GM21390 (cell line): ENCODE results near the gene SLC7A1.

Experiments used
- ATAC-seq: cut with Tn5 transposase; IDR thresholded peaks from one replicate; pipeline ENCODE4 v1.9.1; 2021; ENCODE audit not compliant: unreplicated experiment

SLC7A1 gene

GRCh38 chr13:29491248-29491647 is 104.2 kb downstream of the SLC7A1 start:
- ATAC-seq, result no peak

GRCh38 chr13:29490561-29490885 is 105.0 kb downstream of the SLC7A1 start:
- no peak for ATAC-seq

GRCh38 chr13:29489650-29490560 is 105.6 kb downstream of the SLC7A1 start:
- no peak for ATAC-seq

GRCh38 chr13:29487466-29488454 is 107.7 kb downstream of the SLC7A1 start:
- ATAC-seq, result no peak

GRCh38 chr13:29486551-29486950 is 108.9 kb downstream of the SLC7A1 start:
- no peak for ATAC-seq

- no peak for ATAC-seq
Measured at GRCh38 chr13:29484796-29485195, 110.7 kb downstream of the SLC7A1 start.

- no peak for ATAC-seq
Measured at GRCh38 chr13:29484236-29484635, 111.3 kb downstream of the SLC7A1 start.

GRCh38 chr13:29483623-29484022 is 111.9 kb downstream of the SLC7A1 start:
- no peak for ATAC-seq

GRCh38 chr13:29483211-29483610 is 112.3 kb downstream of the SLC7A1 start:
- ATAC-seq, result no peak

GRCh38 chr13:29482504-29482903 is 113.0 kb downstream of the SLC7A1 start:
- ATAC-seq, result no peak

- no peak for ATAC-seq
Measured at GRCh38 chr13:29481603-29482002, 113.9 kb downstream of the SLC7A1 start.

- ATAC-seq, result no peak
Measured at GRCh38 chr13:29480893-29481525, 114.5 kb downstream of the SLC7A1 start.

GRCh38 chr13:29479716-29480492 is 115.6 kb downstream of the SLC7A1 start:
- ATAC-seq, result no peak

GRCh38 chr13:29476046-29476445 is 119.4 kb downstream of the SLC7A1 start:
- no peak for ATAC-seq

GRCh38 chr13:29474991-29475390 is 120.5 kb downstream of the SLC7A1 start:
- no peak for ATAC-seq

GRCh38 chr13:29473166-29473565 is 122.3 kb downstream of the SLC7A1 start:
- ATAC-seq, result no peak

GRCh38 chr13:29472332-29472961 is 123.0 kb downstream of the SLC7A1 start:
- ATAC-seq, result no peak

GRCh38 chr13:29471551-29471950 is 123.9 kb downstream of the SLC7A1 start:
- ATAC-seq, result no peak

- ATAC-seq, result no peak
Measured at GRCh38 chr13:29465741-29466293, 129.7 kb downstream of the SLC7A1 start.
